Limb (tissue), 2 donors: ENCODE measurements around the gene FYN.

Experiments used
- DNase-seq, 2 donors: peaks; one replicate each; pipeline ENCODE4 v3.0.0-alpha.2; 2016; ENCODE audit errors: extremely low spot score in 2 of 2

Gene FYN

GRCh38 chr6:111884068-111884467 is 10.8 kb upstream of the FYN start:
- no peak for DNase-seq

GRCh38 chr6:111880181-111880888 is 7.1 kb upstream of the FYN start:
- no peak for DNase-seq

GRCh38 chr6:111875741-111876140 is 2.5 kb upstream of the FYN start:
- DNase-seq: no peak

GRCh38 chr6:111874025-111874415 is 768 bp upstream of the FYN start:
- DNase-seq: no peak

GRCh38 chr6:111872401-111873177 is 663 bp downstream of the FYN start:
- peak in 1 of 2 donors; percentile 87 for DNase-seq

- peak; percentile 63 to 70 for DNase-seq
Measured at GRCh38 chr6:111871725-111872400, 1.4 kb downstream of the FYN start.

GRCh38 chr6:111871207-111871606 is 2.0 kb downstream of the FYN start:
- no peak for DNase-seq

GRCh38 chr6:111870742-111871064 is 2.5 kb downstream of the FYN start:
- DNase-seq: no peak

- DNase-seq: no peak
Measured at GRCh38 chr6:111870051-111870741, 3.1 kb downstream of the FYN start.

- no peak for DNase-seq
Measured at GRCh38 chr6:111866857-111867256, 6.4 kb downstream of the FYN start.

- DNase-seq: no peak
Measured at GRCh38 chr6:111865909-111866546, 7.2 kb downstream of the FYN start.

GRCh38 chr6:111865049-111865585 is 8.1 kb downstream of the FYN start:
- DNase-seq: no peak

GRCh38 chr6:111864138-111865048 is 8.9 kb downstream of the FYN start:
- DNase-seq: no peak

GRCh38 chr6:111862741-111863140 is 10.5 kb downstream of the FYN start:
- DNase-seq: no peak

GRCh38 chr6:111862314-111862713 is 10.9 kb downstream of the FYN start:
- DNase-seq: peak in 1 of 2 donors; percentile 5

- DNase-seq: peak in 1 of 2 donors; percentile 41
Measured at GRCh38 chr6:111861431-111861885, 11.8 kb downstream of the FYN start.

GRCh38 chr6:111858347-111858746 is 14.9 kb downstream of the FYN start:
- DNase-seq: no peak

GRCh38 chr6:111857674-111858337 is 15.4 kb downstream of the FYN start:
- DNase-seq: no peak

GRCh38 chr6:111855753-111856152 is 17.5 kb downstream of the FYN start:
- DNase-seq: no peak
